DMS 273 (cell line): ENCODE measurements around the gene CLOCK.

Experiments
- DNase-seq: peaks from one replicate; lab custom pipeline; 2025; ENCODE audit not compliant: unreplicated experiment; lab: John Stamatoyannopoulos, UW

CLOCK gene

GRCh38 chr4:55386073-55386472, 160.6 kb downstream of the CLOCK start:
- peak; percentile 40 for DNase-seq

GRCh38 chr4:55385201-55385649, 161.5 kb downstream of the CLOCK start:
- no peak for DNase-seq

- no peak for DNase-seq
These were observed 164.2 kb downstream of the CLOCK start for GRCh38 chr4:55382488-55383003.

- no peak for DNase-seq
These were observed 165.2 kb downstream of the CLOCK start for GRCh38 chr4:55381502-55381901.

- no peak for DNase-seq
These were observed 166.1 kb downstream of the CLOCK start for GRCh38 chr4:55380576-55380975.

- DNase-seq = peak; percentile 11
These were observed 167.9 kb downstream of the CLOCK start for GRCh38 chr4:55378617-55379467.
